Astrocyte (in vitro differentiated cells and primary cell): ENCODE data around the gene IGHMBP2.

ENCODE experiments used
- CTCF ChIP-seq: IDR thresholded peaks from 2 replicates; pipeline ENCODE4 v1.5.1; 2011; ENCODE audit warnings: low read depth, mild to moderate bottlenecking, inconsistent platforms, low read length, moderate library complexity; ENCODE audit not compliant: insufficient read depth
- EZH2 ChIP-seq: IDR thresholded peaks from 2 replicates; pipeline ENCODE4 v1.6.1; 2012; ENCODE audit warnings: mild to moderate bottlenecking, low read length, inconsistent platforms; ENCODE audit not compliant: insufficient read depth

- no peak for TF ChIP-seq CTCF
- TF ChIP-seq EZH2 = no peak
Observed at GRCh38 chr11:68954836-68955606, 51.3 kb downstream of the IGHMBP2 start.
